ENCODE results near the gene TRPC5OS. TPM values are rescaled to one million over a fixed set of nuclear protein-coding genes. Genes with fewer than 3 reads are reported as not detected.

The TRPC5OS gene
- total RNA-seq, 2 donors from 2014 or later: 0.26 TPM; not detected in 1

GRCh38 chrX:111881715-111882114 lies 5.7 kb downstream of the TRPC5OS start:
- DNase-seq: no peak
- Histone ChIP-seq H3K36me3 (replicated peaks in 1 of 2; ENCODE audit: insufficient read depth in 1 of 2, low read depth in 2 of 2) (no peaks in the 10 kb centered on the region), H3K9me3 (no peaks in the 10 kb centered on the region), H3K27ac (no peak overlapping the region), H3K4me1 (no peaks in the 10 kb centered on the region), H3K27me3 (no peaks in the 10 kb centered on the region), H3K4me3 (no peak overlapping the region)
- WGBS, 2 donors: 69 to 79% methylated on average over 2 to 3 of the region's 3 CpGs
- intact Hi-C loops (cut with DNase I): no loop called here
- TF ChIP-seq POLR2A (IDR thresholded peaks at IDR 0.05) (no peak), CTCF (IDR thresholded peaks at IDR 0.05) (no peak)
- no peak for ATAC-seq

- intact Hi-C loops (cut with DNase I): no loop called here
- Histone ChIP-seq H3K27ac (no peak overlapping the region), H3K9me3 (no peaks in the 10 kb centered on the region), H3K4me1 (no peaks in the 10 kb centered on the region), H3K4me3 (no peak overlapping the region), H3K36me3 (replicated peaks in 1 of 2; ENCODE audit: insufficient read depth in 1 of 2, low read depth in 2 of 2) (no peaks in the 10 kb centered on the region), H3K27me3 (no peaks in the 10 kb centered on the region)
- no peak for TF ChIP-seq CTCF (IDR thresholded peaks at IDR 0.05)
- TF ChIP-seq POLR2A (IDR thresholded peaks at IDR 0.05): no peak
- WGBS, 2 donors: 78 to 80% methylated on average over 2 of the region's 2 CpGs
- ATAC-seq: no peak
- DNase-seq: no peak
Measured at GRCh38 chrX:111886678-111887077, 10.7 kb downstream of the TRPC5OS start.

DNA sequence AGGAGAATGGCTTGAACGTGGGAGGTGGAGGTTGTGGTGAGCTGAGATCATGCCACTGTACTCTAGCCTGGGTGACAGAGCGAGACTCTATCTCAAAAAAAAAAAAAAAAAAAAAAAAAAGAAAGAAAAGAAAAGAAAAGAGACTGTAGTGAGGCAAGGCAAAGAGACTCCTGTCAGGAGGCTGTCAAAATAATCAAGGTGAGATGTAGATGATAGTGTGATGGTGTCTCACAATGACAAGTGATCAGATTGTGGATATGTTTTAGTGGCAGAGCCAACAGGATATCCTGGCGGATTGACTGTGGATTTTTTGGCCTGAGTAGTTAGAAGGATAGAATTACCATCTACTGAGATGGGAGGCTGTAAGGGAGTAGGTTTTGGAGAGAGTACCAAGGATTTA lies 12.6 kb downstream of the TRPC5OS start:
- no peak for TF ChIP-seq CTCF (IDR thresholded peaks at IDR 0.05)
- no peak for TF ChIP-seq POLR2A (IDR thresholded peaks at IDR 0.05)
- intact Hi-C loops (cut with DNase I): no loop called here
- Histone ChIP-seq H3K27ac (no peak overlapping the region), H3K27me3 (no peaks in the 10 kb centered on the region), H3K9me3 (no peaks in the 10 kb centered on the region), H3K4me3 (no peak overlapping the region), H3K4me1 (no peaks in the 10 kb centered on the region), H3K36me3 (replicated peaks in 1 of 2; ENCODE audit: insufficient read depth in 1 of 2, low read depth in 2 of 2) (no peaks in the 10 kb centered on the region)
- 45 to 77% methylated on average over 1 to 3 of the region's 3 CpGs for WGBS, 2 donors
- ATAC-seq (no peak), DNase-seq (no peak)

DNA sequence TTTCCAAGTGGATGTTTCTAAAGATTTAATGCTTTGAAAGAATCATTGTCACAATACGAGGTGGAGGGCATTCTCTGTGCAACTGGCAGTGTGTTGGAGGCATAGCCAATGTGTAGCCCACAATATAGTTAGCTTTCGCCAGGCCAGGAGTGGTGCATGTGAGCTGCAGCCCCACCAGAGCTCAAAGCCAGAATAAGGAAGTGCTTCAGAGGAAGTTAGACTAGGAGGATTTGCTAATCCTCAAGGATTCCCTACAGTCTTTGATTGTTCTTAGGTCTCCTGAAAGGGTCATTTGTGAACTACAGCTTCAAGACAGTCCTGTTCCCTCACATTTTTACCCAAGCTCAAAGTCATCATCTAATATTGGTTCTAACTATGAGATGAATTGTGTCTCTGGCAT lies 16.4 kb downstream of the TRPC5OS start:
- no peak for TF ChIP-seq CTCF (IDR thresholded peaks at IDR 0.05)
- no peak for TF ChIP-seq POLR2A (IDR thresholded peaks at IDR 0.05)
- Histone ChIP-seq H3K4me3 (no peak overlapping the region), H3K27ac (no peak overlapping the region), H3K27me3 (no peaks in the 10 kb centered on the region), H3K9me3 (no peaks in the 10 kb centered on the region), H3K4me1 (no peaks in the 10 kb centered on the region), H3K36me3 (replicated peaks in 1 of 2; ENCODE audit: insufficient read depth in 1 of 2, low read depth in 2 of 2) (no peaks in the 10 kb centered on the region)
- no peak for ATAC-seq
- WGBS, 2 donors: 89 to 92% methylated on average over 2 of the region's 2 CpGs
- no peak for DNase-seq
- intact Hi-C loops (cut with DNase I): no loop called here

- Histone ChIP-seq H3K27me3 (no peaks in the 10 kb centered on the region), H3K36me3 (replicated peaks in 1 of 2; ENCODE audit: insufficient read depth in 1 of 2, low read depth in 2 of 2) (no peaks in the 10 kb centered on the region), H3K27ac (no peak overlapping the region), H3K4me1 (no peaks in the 10 kb centered on the region), H3K4me3 (no peak overlapping the region), H3K9me3 (no peaks in the 10 kb centered on the region)
- intact Hi-C loops (cut with DNase I): no loop called here
- no peak for ATAC-seq
- WGBS, 2 donors: 84 to 88% methylated on average over 7 of the region's 7 CpGs
- no peak for TF ChIP-seq POLR2A (IDR thresholded peaks at IDR 0.05)
- no peak for TF ChIP-seq CTCF (IDR thresholded peaks at IDR 0.05)
- DNase-seq: no peak
Measured at GRCh38 chrX:111896148-111896547, 20.2 kb downstream of the TRPC5OS start.

Measured in body of pancreas (tissue), 4 donors.